GM12891 (cell line): ENCODE data around the gene SHISA9.

Experiments
- POLR2A ChIP-seq: IDR thresholded peaks from 2 replicates; pipeline ENCODE4 v1.6.1; 2011; ENCODE audit warnings: low read depth, low read length, control low read depth
- POLR2AphosphoS5 ChIP-seq: IDR thresholded peaks from 2 replicates; pipeline ENCODE4 v1.6.1; 2011; ENCODE audit warnings: low read depth, low read length, control low read depth

DNA sequence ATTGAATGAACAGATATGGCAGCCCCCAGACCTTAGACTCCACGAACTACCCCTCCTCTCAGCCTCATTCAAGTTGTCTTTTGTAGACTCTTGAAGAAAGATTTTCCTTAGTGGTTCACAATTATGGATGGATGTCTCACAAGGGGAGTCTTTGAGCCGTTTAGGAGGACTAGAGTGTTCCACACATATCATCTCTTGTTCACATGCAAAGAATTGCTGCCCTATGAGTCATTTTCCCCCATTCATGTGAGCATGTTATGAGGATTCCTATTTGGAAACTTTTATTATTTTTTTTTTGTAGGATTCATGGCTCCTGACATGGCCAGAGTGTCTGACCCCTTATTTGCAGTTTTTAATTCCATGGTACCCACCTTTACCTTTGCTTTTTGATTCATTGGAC, 237.1 kb downstream of the SHISA9 start:
- TF ChIP-seq POLR2AphosphoS5 (no peak), POLR2A (no peak)
